GM12878 (cell line): ENCODE measurements around the gene SFXN4. TPM values are rescaled to one million over a fixed set of nuclear protein-coding genes. Genes with fewer than 3 reads are reported as not detected.

Experiments used
- polyA plus RNA-seq, 11 experiments: library from polyadenylated mRNA; depleted of rRNA in 4 of 11; unstranded in 6 of 11; stranded (reverse) in 5 of 11; fragments of >200 nt; fragmentation: Nextera tagmentation in 4 of 11; fragmentation: Illumina TruSeq in 1 of 11; extraction: Ambion mirVana in 4 of 11; extraction: Trizol in 1 of 11; gene quantifications; 1 replicate in 1 of 11; 2 replicates in 10 of 11; pipeline versions ENCODE4 v1.2.1 to v1.2.3, GENCODE V29; 2011 to 2016; ENCODE audit warnings: inconsistent platforms in 2 of 11, missing spikeins in 2 of 11, low read depth in 1 of 11
- small RNA-seq: library from RNA; depleted of rRNA; stranded (forward); fragments of <200 nt; gene quantifications from one replicate; pipeline ENCODE3, GENCODE V24; 2014
- total RNA-seq, 4 experiments: library from RNA; depleted of rRNA in 3 of 4; stranded (reverse); fragments of >200 nt in 3 of 4; fragmentation: Illumina TruSeq in 1 of 4; extraction: Trizol in 1 of 4; gene quantifications; 2 replicates each; pipeline versions ENCODE4 v1.2.1 to v1.2.3, GENCODE V29; 2013 to 2021
- TF ChIP-seq, protein P1 (sequence below): IDR thresholded peaks from 2 replicates; pipeline ENCODE4 v1.6.1; 2012; ENCODE audit warnings: low read depth, low read length, improper control_type of control experiment
- TF ChIP-seq, protein P2 (sequence below): fragments of 450-650 bp; IDR thresholded peaks from 2 replicates; pipeline ENCODE4 v1.6.1; 2017; ENCODE audit warnings: low read depth, mild to moderate bottlenecking, moderate library complexity

SFXN4 gene
- total and polyA plus RNA-seq, 10 of the 15 experiments (the other 5 are each of a cell fraction or from before 2014, with no cell fraction given), result 40.7 to 111 (median 48.8) TPM

DNA sequence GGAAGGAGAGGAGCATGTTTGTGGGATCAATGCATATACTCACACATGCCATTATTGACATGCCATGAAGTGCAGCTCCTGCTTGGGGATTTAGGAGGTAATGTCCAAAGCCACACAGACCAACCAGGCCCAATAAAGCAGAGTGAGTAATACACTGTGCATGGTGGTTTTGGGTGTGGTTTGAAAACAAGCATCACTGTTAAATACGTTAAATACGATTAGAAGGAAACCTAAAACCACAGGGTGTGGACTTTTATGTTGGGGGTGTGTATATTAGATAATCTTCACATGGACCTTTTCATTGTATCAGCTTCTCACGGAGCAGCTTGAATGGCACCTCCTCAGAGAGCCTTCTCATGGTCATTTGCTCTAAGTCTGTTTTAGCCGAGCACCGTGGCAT, 74.5 kb downstream of the SFXN4 start (continued):
- TF ChIP-seq, protein P1, sequence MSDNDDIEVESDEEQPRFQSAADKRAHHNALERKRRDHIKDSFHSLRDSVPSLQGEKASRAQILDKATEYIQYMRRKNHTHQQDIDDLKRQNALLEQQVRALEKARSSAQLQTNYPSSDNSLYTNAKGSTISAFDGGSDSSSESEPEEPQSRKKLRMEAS, result no peak
- TF ChIP-seq, protein P2, sequence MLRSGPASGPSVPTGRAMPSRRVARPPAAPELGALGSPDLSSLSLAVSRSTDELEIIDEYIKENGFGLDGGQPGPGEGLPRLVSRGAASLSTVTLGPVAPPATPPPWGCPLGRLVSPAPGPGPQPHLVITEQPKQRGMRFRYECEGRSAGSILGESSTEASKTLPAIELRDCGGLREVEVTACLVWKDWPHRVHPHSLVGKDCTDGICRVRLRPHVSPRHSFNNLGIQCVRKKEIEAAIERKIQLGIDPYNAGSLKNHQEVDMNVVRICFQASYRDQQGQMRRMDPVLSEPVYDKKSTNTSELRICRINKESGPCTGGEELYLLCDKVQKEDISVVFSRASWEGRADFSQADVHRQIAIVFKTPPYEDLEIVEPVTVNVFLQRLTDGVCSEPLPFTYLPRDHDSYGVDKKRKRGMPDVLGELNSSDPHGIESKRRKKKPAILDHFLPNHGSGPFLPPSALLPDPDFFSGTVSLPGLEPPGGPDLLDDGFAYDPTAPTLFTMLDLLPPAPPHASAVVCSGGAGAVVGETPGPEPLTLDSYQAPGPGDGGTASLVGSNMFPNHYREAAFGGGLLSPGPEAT, result no peak

Small RNA genes within 50 kb of the gene (small RNA-seq; reads per million reads assigned to genes)
- not detected for gene AL355598.1
- gene RN7SL749P, result not detected

Other genes with a start within 250 kb of the SFXN4 start
- 0.23 and 0.65 TPM in 2 replicates for gene NANOS1, start 136.0 kb downstream of the SFXN4 start, total RNA-seq (2014; rRNA removed)
- 0.27 and 0.37 TPM in 2 replicates for gene NANOS1, start 136.0 kb downstream of the SFXN4 start, total RNA-seq (2014; rRNA removed; fragmentation: Illumina TruSeq; extraction: Trizol)
- 0.36 and 0.61 TPM in 2 replicates for gene NANOS1, start 136.0 kb downstream of the SFXN4 start, total RNA-seq (2021)
- gene NANOS1, start 136.0 kb downstream of the SFXN4 start, polyA plus RNA-seq (2011; rRNA removed), result 0.30 and 0.37 TPM in 2 replicates
- 0.22 TPM in 1 of 2 replicates, not detected in the other for gene NANOS1, start 136.0 kb downstream of the SFXN4 start, polyA plus RNA-seq (2014; fragmentation: Illumina TruSeq; extraction: Trizol)
- gene NANOS1, start 136.0 kb downstream of the SFXN4 start, polyA plus RNA-seq (2014; fragmentation: Nextera tagmentation; extraction: Ambion mirVana), result under 1 TPM; 0.03 to 0.29 TPM
- 0.48 and 0.55 TPM in 2 replicates for gene NANOS1, start 136.0 kb downstream of the SFXN4 start, polyA plus RNA-seq (2014; rRNA removed)
- not detected for gene NANOS1, start 136.0 kb downstream of the SFXN4 start, polyA plus RNA-seq (2016; fragmentation: Nextera tagmentation; extraction: Ambion mirVana)
- gene EIF3A, start 84.9 kb downstream of the SFXN4 start, total RNA-seq (2014; rRNA removed), result 82.6 and 86.3 TPM in 2 replicates
- gene EIF3A, start 84.9 kb downstream of the SFXN4 start, total RNA-seq (2014; rRNA removed; fragmentation: Illumina TruSeq; extraction: Trizol), result 159 and 166 TPM in 2 replicates
- 138 and 148 TPM in 2 replicates for gene EIF3A, start 84.9 kb downstream of the SFXN4 start, total RNA-seq (2021)
- 47.4 and 49.4 TPM in 2 replicates for gene EIF3A, start 84.9 kb downstream of the SFXN4 start, polyA plus RNA-seq (2011; rRNA removed)
- gene EIF3A, start 84.9 kb downstream of the SFXN4 start, polyA plus RNA-seq (2014; fragmentation: Illumina TruSeq; extraction: Trizol), result 195 and 219 TPM in 2 replicates
- gene EIF3A, start 84.9 kb downstream of the SFXN4 start, polyA plus RNA-seq (2014; fragmentation: Nextera tagmentation; extraction: Ambion mirVana), result 10 to 100 TPM; 42.3 to 46.5 TPM
- gene EIF3A, start 84.9 kb downstream of the SFXN4 start, polyA plus RNA-seq (2014; rRNA removed), result 78.1 and 88.9 TPM in 2 replicates
- 100 to 1,000 TPM; 104 to 108 TPM for gene EIF3A, start 84.9 kb downstream of the SFXN4 start, polyA plus RNA-seq (2016; fragmentation: Nextera tagmentation; extraction: Ambion mirVana)
- 30.0 and 35.7 TPM in 2 replicates for gene DENND10, start 61.6 kb downstream of the SFXN4 start, total RNA-seq (2014; rRNA removed)
- gene DENND10, start 61.6 kb downstream of the SFXN4 start, total RNA-seq (2014; rRNA removed; fragmentation: Illumina TruSeq; extraction: Trizol), result 23.8 and 30.8 TPM in 2 replicates
- 21.5 and 26.6 TPM in 2 replicates for gene DENND10, start 61.6 kb downstream of the SFXN4 start, total RNA-seq (2021)
- gene DENND10, start 61.6 kb downstream of the SFXN4 start, polyA plus RNA-seq (2011; rRNA removed), result 25.8 and 32.9 TPM in 2 replicates
- gene DENND10, start 61.6 kb downstream of the SFXN4 start, polyA plus RNA-seq (2014; fragmentation: Illumina TruSeq; extraction: Trizol), result 29.7 and 31.9 TPM in 2 replicates
- gene DENND10, start 61.6 kb downstream of the SFXN4 start, polyA plus RNA-seq (2014; fragmentation: Nextera tagmentation; extraction: Ambion mirVana), result 10 to 100 TPM; 23.7 to 39.8 TPM
- 20.9 and 26.6 TPM in 2 replicates for gene DENND10, start 61.6 kb downstream of the SFXN4 start, polyA plus RNA-seq (2014; rRNA removed)
- gene DENND10, start 61.6 kb downstream of the SFXN4 start, polyA plus RNA-seq (2016; fragmentation: Nextera tagmentation; extraction: Ambion mirVana), result 10 to 100 TPM; 25.7 to 28.1 TPM
- gene PRDX3, start 13.1 kb upstream of the SFXN4 start, total RNA-seq (2014; rRNA removed), result 334 and 363 TPM in 2 replicates
- 240 and 248 TPM in 2 replicates for gene PRDX3, start 13.1 kb upstream of the SFXN4 start, total RNA-seq (2014; rRNA removed; fragmentation: Illumina TruSeq; extraction: Trizol)
- gene PRDX3, start 13.1 kb upstream of the SFXN4 start, total RNA-seq (2021), result 195 TPM in 2 replicates
- gene PRDX3, start 13.1 kb upstream of the SFXN4 start, polyA plus RNA-seq (2011; rRNA removed), result 463 and 554 TPM in 2 replicates
- gene PRDX3, start 13.1 kb upstream of the SFXN4 start, polyA plus RNA-seq (2014; fragmentation: Illumina TruSeq; extraction: Trizol), result 262 and 272 TPM in 2 replicates
- 1,000 to 10,000 TPM in 1 of 2 experiments, 100 to 1,000 TPM in 1; 827 to 1,431 TPM for gene PRDX3, start 13.1 kb upstream of the SFXN4 start, polyA plus RNA-seq (2014; fragmentation: Nextera tagmentation; extraction: Ambion mirVana)
- gene PRDX3, start 13.1 kb upstream of the SFXN4 start, polyA plus RNA-seq (2014; rRNA removed), result 254 and 258 TPM in 2 replicates
- gene PRDX3, start 13.1 kb upstream of the SFXN4 start, polyA plus RNA-seq (2016; fragmentation: Nextera tagmentation; extraction: Ambion mirVana), result 100 to 1,000 TPM; 631 to 689 TPM
- gene GRK5, start 41.9 kb upstream of the SFXN4 start, total RNA-seq (2014; rRNA removed), result 15.3 and 15.6 TPM in 2 replicates
- 13.4 and 14.1 TPM in 2 replicates for gene GRK5, start 41.9 kb upstream of the SFXN4 start, total RNA-seq (2014; rRNA removed; fragmentation: Illumina TruSeq; extraction: Trizol)
- gene GRK5, start 41.9 kb upstream of the SFXN4 start, total RNA-seq (2021), result 20.7 and 21.4 TPM in 2 replicates
- gene GRK5, start 41.9 kb upstream of the SFXN4 start, polyA plus RNA-seq (2011; rRNA removed), result 2.8 and 4.0 TPM in 2 replicates
- gene GRK5, start 41.9 kb upstream of the SFXN4 start, polyA plus RNA-seq (2014; fragmentation: Illumina TruSeq; extraction: Trizol), result 21.3 and 22.1 TPM in 2 replicates
- under 1 TPM; 0.11 to 0.86 TPM for gene GRK5, start 41.9 kb upstream of the SFXN4 start, polyA plus RNA-seq (2014; fragmentation: Nextera tagmentation; extraction: Ambion mirVana)
- gene GRK5, start 41.9 kb upstream of the SFXN4 start, polyA plus RNA-seq (2014; rRNA removed), result 13.4 and 13.9 TPM in 2 replicates
- gene GRK5, start 41.9 kb upstream of the SFXN4 start, polyA plus RNA-seq (2016; fragmentation: Nextera tagmentation; extraction: Ambion mirVana), result 1 to 10 TPM; 5.7 to 6.7 TPM